ENCODE results near the gene BUD31.

DNA sequence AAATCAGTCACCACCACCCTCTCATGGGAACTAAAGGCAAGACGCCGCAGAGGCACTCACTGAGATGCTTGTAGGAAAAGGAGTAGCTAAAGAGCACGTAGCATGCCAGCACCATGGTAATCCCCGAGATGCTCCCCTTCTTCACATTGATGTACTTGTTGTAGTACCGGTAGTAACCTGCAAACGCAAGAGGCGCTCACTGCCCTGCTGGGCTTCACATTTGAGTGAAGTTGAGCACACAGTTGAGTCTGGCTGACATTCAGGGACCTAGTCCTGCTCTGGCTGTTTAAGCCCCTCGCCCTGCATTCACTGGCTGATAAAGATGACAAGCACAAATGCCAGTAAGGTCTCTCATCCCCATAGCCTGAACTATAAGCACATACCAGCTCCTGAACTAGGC is 50.3 kb downstream of the BUD31 start:
- no peak for TF ChIP-seq EZH2phosphoT487 (IDR thresholded peaks at IDR 0.05; ENCODE audit: borderline replicate concordance, low read length)
- TF ChIP-seq, protein P1, sequence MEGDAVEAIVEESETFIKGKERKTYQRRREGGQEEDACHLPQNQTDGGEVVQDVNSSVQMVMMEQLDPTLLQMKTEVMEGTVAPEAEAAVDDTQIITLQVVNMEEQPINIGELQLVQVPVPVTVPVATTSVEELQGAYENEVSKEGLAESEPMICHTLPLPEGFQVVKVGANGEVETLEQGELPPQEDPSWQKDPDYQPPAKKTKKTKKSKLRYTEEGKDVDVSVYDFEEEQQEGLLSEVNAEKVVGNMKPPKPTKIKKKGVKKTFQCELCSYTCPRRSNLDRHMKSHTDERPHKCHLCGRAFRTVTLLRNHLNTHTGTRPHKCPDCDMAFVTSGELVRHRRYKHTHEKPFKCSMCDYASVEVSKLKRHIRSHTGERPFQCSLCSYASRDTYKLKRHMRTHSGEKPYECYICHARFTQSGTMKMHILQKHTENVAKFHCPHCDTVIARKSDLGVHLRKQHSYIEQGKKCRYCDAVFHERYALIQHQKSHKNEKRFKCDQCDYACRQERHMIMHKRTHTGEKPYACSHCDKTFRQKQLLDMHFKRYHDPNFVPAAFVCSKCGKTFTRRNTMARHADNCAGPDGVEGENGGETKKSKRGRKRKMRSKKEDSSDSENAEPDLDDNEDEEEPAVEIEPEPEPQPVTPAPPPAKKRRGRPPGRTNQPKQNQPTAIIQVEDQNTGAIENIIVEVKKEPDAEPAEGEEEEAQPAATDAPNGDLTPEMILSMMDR (IDR thresholded peaks at IDR 0.05; ENCODE audit: low read depth, low read length, poor library complexity, severe bottlenecking), result peak; percentile 84
